CD4-positive, alpha-beta memory T cell (primary cell): ENCODE measurements around the gene MCM9. TPM values are rescaled to one million over a fixed set of nuclear protein-coding genes. Genes with fewer than 3 reads are reported as not detected.

Experiments
- CTCF ChIA-PET: fragments of 350-600 bp; sonication (Branson Sonifier 250); formaldehyde crosslinking; loops from one replicate; lab custom pipeline; 2021; ENCODE audit warnings: inconsistent platforms; ENCODE audit not compliant: partially characterized antibody; lab: Charles Lee
- POLR2A ChIA-PET: fragments of 350-600 bp; sonication (Branson Sonifier 250); formaldehyde crosslinking; loops from one replicate; lab custom pipeline; 2021; ENCODE audit not compliant: partially characterized antibody; lab: Charles Lee
- DNase-seq, 5 donors: peaks; one replicate each; pipeline versions ENCODE4 v3.0.0 to v3.0.0-alpha.2; 2020 to 2022; ENCODE audit warnings: mixed read lengths in 1 of 5
- H3K27ac ChIP-seq: one replicate; pipeline ENCODE4 v1.7.0; 2013; ENCODE audit warnings: low read depth, low read length
- H3K27me3 ChIP-seq: 2 replicates; pipeline ENCODE4 v1.7.0; 2013; ENCODE audit warnings: mild to moderate bottlenecking, low read length, moderate library complexity; ENCODE audit not compliant: insufficient read depth
- H3K36me3 ChIP-seq: 2 replicates; pipeline ENCODE4 v1.7.0; 2013; ENCODE audit warnings: mild to moderate bottlenecking, low read length, moderate library complexity; ENCODE audit not compliant: insufficient read depth
- H3K4me1 ChIP-seq: 2 replicates; pipeline ENCODE4 v1.7.0; 2013; ENCODE audit warnings: mild to moderate bottlenecking, low read length, moderate library complexity; ENCODE audit not compliant: insufficient read depth
- H3K4me3 ChIP-seq, 2 donors: one replicate each; pipeline ENCODE4 v1.7.0; 2013; ENCODE audit warnings: low read length in 2 of 2, mild to moderate bottlenecking in 1 of 2
- H3K9me3 ChIP-seq, 2 donors: one replicate each; pipeline ENCODE4 v1.7.0; 2013; ENCODE audit warnings: low read length in 2 of 2, control low read depth in 1 of 2; ENCODE audit not compliant: control insufficient read depth in 1 of 2
- H3K27ac Mint-ChIP-seq, 7 donors: one replicate each; pipeline ENCODE4 v1.8.0; 2020 to 2021; ENCODE audit warnings: mixed read lengths in 7 of 7, mild to moderate bottlenecking in 6 of 7, inconsistent platforms in 3 of 7, moderate library complexity in 3 of 7
- H3K27me3 Mint-ChIP-seq, 2 donors: one replicate each; pipeline ENCODE4 v1.8.0; 2020 to 2021; ENCODE audit warnings: mixed read lengths in 2 of 2
- H3K36me3 Mint-ChIP-seq, 2 donors: one replicate each; pipeline ENCODE4 v1.8.0; 2020 to 2021; ENCODE audit warnings: mixed read lengths in 2 of 2, inconsistent platforms in 1 of 2, mild to moderate bottlenecking in 1 of 2
- H3K4me1 Mint-ChIP-seq, 4 donors: one replicate each; pipeline ENCODE4 v1.8.0; 2020 to 2021; ENCODE audit warnings: mixed read lengths in 4 of 4, mild to moderate bottlenecking in 1 of 4
- H3K4me3 Mint-ChIP-seq, 8 donors: one replicate each; pipeline ENCODE4 v1.8.0; 2020 to 2021; ENCODE audit warnings: mixed read lengths in 8 of 8, mild to moderate bottlenecking in 7 of 8, moderate library complexity in 6 of 8, inconsistent platforms in 3 of 8
- H3K9me3 Mint-ChIP-seq, 8 donors: one replicate each; pipeline ENCODE4 v1.8.0; 2020 to 2021; ENCODE audit warnings: mixed read lengths in 8 of 8, mild to moderate bottlenecking in 5 of 8, inconsistent platforms in 3 of 8, moderate library complexity in 1 of 8
- intact Hi-C: fragments of 100-400 bp; cut with micrococcal nuclease; formaldehyde crosslinking; loops from one replicate; pipeline ENCODE4 v1.15.1; 2023
- polyA plus RNA-seq, 2 donors: library from polyadenylated mRNA; unstranded; fragments of 300-500 nt; fragmentation: Illumina TruSeq; gene quantifications; one replicate each; pipeline ENCODE4 v1.2.3, GENCODE V29; 2021
- total RNA-seq, 2 experiments: library from RNA; stranded (reverse); gene quantifications; one replicate each; pipeline ENCODE4 v1.2.3, GENCODE V29; 2021

The MCM9 gene
- total and polyA plus RNA-seq, 4 experiments from 2014 or later = 11.2 to 36.6 (median 24.5) TPM

GRCh38 chr6:118867181-118867580 lies 67.8 kb downstream of the MCM9 start:
- no peaks in the 10 kb centered on the region for H3K27me3 Mint-ChIP-seq
- Histone ChIP-seq H3K27me3 (no peaks in the 10 kb centered on the region), H3K27ac (no peak overlapping the region), H3K4me3 (no peak overlapping the region), H3K36me3 (no peaks in the 10 kb centered on the region), H3K4me1 (peaks cover 21% of the 10 kb centered on the region), H3K9me3 (no peaks in the 10 kb centered on the region)
- no peak overlapping the region for H3K4me3 Mint-ChIP-seq
- DNase-seq = no peak
- no peak overlapping the region for H3K27ac Mint-ChIP-seq
- ChIA-PET CTCF (no interaction called here), POLR2A (no interaction called here)
- H3K36me3 Mint-ChIP-seq = peaks cover 21 to 43% of the 10 kb centered on the region in 2 donors
- H3K9me3 Mint-ChIP-seq = peaks cover 0 to 17% (median 8%) of the 10 kb centered on the region in 8 donors
- intact Hi-C loops = no loop called here
- H3K4me1 Mint-ChIP-seq = peaks cover 44 to 66% (median 53%) of the 10 kb centered on the region in 4 donors

DNA sequence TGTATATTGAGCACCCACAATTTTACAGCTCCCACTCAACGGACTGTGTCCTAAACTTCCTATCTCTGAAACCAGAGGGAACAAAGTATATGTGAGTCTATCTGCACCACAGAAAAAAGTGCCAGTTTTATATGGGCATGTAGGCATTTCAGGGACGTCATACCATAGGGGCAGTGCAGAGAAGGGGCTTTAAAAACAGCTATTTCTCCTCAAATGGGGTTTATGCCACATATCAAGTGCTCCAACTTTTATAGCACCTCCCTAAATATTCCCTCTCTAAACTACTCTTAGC lies 69.9 kb downstream of the MCM9 start:
- H3K4me3 ChIP-seq = no peak overlapping the region
- no peaks in the 10 kb centered on the region for H3K36me3 ChIP-seq
- ChIA-PET POLR2A (interaction anchor here (0.6 to 1.7 kb wide), 7 partner anchors 9 to 253 kb away, joined by 3 to 8 read pairs (median 3); partner anchors contain the start of gene ASF1A), CTCF (interaction anchor here (1.3 to 2.1 kb wide), 3 partner anchors 9 to 56 kb away, joined by 3 to 7 read pairs (median 4); no protein-coding TSS in a partner anchor)
- peaks cover 21% of the 10 kb centered on the region for H3K4me1 ChIP-seq
- H3K4me3 Mint-ChIP-seq = peak overlapping the region in 6 of 8 donors; percentile 70 to 82 (median 74)
- H3K9me3 Mint-ChIP-seq = peaks cover 3 to 21% (median 8%) of the 10 kb centered on the region in 8 donors
- no peaks in the 10 kb centered on the region for H3K27me3 ChIP-seq
- peaks cover 18 to 37% of the 10 kb centered on the region in 2 donors for H3K36me3 Mint-ChIP-seq
- no peak for DNase-seq
- H3K4me1 Mint-ChIP-seq = peaks cover 40 to 56% (median 46%) of the 10 kb centered on the region in 4 donors
- peak overlapping the region in 6 of 7 donors; percentile 53 to 83 (median 76) for H3K27ac Mint-ChIP-seq
- H3K27me3 Mint-ChIP-seq = no peaks in the 10 kb centered on the region
- intact Hi-C loops = no loop called here
- H3K9me3 ChIP-seq = no peaks in the 10 kb centered on the region
- H3K27ac ChIP-seq = no peak overlapping the region

DNA sequence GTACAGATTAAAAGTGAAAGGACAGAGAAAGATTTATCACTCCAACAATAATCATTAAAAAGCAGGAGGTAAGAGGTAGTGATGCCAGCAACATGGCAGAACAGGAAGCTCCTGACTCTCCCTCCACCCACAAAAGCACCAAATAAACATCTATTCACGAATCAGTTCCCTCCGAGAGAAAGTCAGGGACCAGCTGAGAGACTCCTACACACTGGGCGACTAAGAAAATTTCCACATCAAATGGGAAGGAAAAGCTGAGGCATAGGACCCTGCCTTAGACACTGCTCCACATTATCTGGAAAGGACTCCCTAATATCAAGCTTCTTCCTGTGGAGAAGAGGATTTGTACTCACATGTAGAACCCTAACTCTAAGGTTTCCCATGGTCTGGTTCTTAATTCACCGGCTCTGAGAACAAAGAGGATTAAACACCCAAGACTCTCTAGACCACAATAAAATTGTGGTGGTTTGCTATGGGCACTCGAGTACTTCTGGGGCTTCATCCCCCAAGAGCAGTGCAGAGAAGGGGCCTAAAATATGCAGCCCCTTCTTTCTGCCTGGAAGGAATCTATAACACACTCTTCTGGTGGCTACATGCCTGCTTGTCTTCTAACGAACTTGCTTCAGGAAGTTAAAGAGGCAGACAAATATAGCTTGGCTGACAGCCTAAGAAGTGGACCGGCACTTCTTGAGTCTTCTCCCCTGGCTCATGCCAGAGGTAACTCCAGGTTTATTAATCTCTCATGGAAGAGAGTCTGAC lies 70.4 kb downstream of the MCM9 start:
- CTCF ChIA-PET = interaction anchor here (0.8 to 2.1 kb wide), 4 partner anchors 10 to 56 kb away, joined by 3 to 7 read pairs (median 4); no protein-coding TSS in a partner anchor
- H3K4me1 Mint-ChIP-seq = peaks cover 40 to 56% (median 47%) of the 10 kb centered on the region in 4 donors
- Histone ChIP-seq H3K27ac (no peak overlapping the region), H3K4me1 (peaks cover 23% of the 10 kb centered on the region), H3K9me3 (no peaks in the 10 kb centered on the region), H3K27me3 (no peaks in the 10 kb centered on the region), H3K4me3 (no peak overlapping the region), H3K36me3 (no peaks in the 10 kb centered on the region)
- POLR2A ChIA-PET = interaction anchor here (0.6 to 1.7 kb wide), 8 partner anchors 10 to 465 kb away, joined by 3 to 8 read pairs (median 3); partner anchors contain the start of gene ASF1A
- peaks cover 0 to 20% (median 7%) of the 10 kb centered on the region in 8 donors for H3K9me3 Mint-ChIP-seq
- no peaks in the 10 kb centered on the region for H3K27me3 Mint-ChIP-seq
- no peak for DNase-seq
- H3K36me3 Mint-ChIP-seq = peaks cover 16 to 35% of the 10 kb centered on the region in 2 donors
- peak overlapping the region in 6 of 7 donors; percentile 53 to 83 (median 76) for H3K27ac Mint-ChIP-seq
- intact Hi-C loops = no loop called here
- H3K4me3 Mint-ChIP-seq = peak overlapping the region; percentile 31 to 82 (median 70)

GRCh38 chr6:118862443-118862842 lies 72.5 kb downstream of the MCM9 start:
- H3K27ac Mint-ChIP-seq = peak overlapping the region in 2 of 7 donors; percentile 6 to 8
- CTCF ChIA-PET = no interaction called here
- Histone ChIP-seq H3K27me3 (no peaks in the 10 kb centered on the region), H3K9me3 (no peaks in the 10 kb centered on the region), H3K27ac (no peak overlapping the region), H3K4me1 (peaks cover 26% of the 10 kb centered on the region), H3K4me3 (no peak overlapping the region), H3K36me3 (no peaks in the 10 kb centered on the region)
- peaks cover 44 to 68% (median 55%) of the 10 kb centered on the region in 4 donors for H3K4me1 Mint-ChIP-seq
- H3K27me3 Mint-ChIP-seq = no peaks in the 10 kb centered on the region
- H3K4me3 Mint-ChIP-seq = peak overlapping the region in 1 of 8 donors; percentile 0
- no peak for DNase-seq
- peaks cover 18 to 29% of the 10 kb centered on the region in 2 donors for H3K36me3 Mint-ChIP-seq
- intact Hi-C loops = no loop called here
- peaks cover 0 to 16% (median 7%) of the 10 kb centered on the region in 8 donors for H3K9me3 Mint-ChIP-seq
- POLR2A ChIA-PET = no interaction called here

- CTCF ChIA-PET = interaction anchor here (0.5 to 0.6 kb wide), 2 partner anchors 22 to 1275 kb away, joined by 3 to 4 read pairs; no protein-coding TSS in a partner anchor
- Mint-ChIP-seq H3K4me3 (no peak overlapping the region), H3K4me1 (peaks cover 38 to 63% (median 51%) of the 10 kb centered on the region in 4 donors), H3K27me3 (no peaks in the 10 kb centered on the region), H3K36me3 (peaks cover 15 to 23% of the 10 kb centered on the region in 2 donors), H3K9me3 (peaks cover 0 to 13% (median 2%) of the 10 kb centered on the region in 8 donors), H3K27ac (no peak overlapping the region)
- Histone ChIP-seq H3K27ac (no peak overlapping the region), H3K36me3 (no peaks in the 10 kb centered on the region), H3K9me3 (no peaks in the 10 kb centered on the region), H3K4me3 (no peak overlapping the region), H3K27me3 (no peaks in the 10 kb centered on the region), H3K4me1 (peaks cover 26% of the 10 kb centered on the region)
- no peak for DNase-seq
- POLR2A ChIA-PET = interaction anchor here (1.0 kb wide), 1 partner anchor 30 kb away, joined by 3 read pairs; no protein-coding TSS in a partner anchor
- intact Hi-C loops = no loop called here
These were observed 74.1 kb downstream of the MCM9 start for GRCh38 chr6:118860880-118861279.

- intact Hi-C loops = no loop called here
- no peaks in the 10 kb centered on the region for H3K9me3 ChIP-seq
- peaks cover 19 to 28% of the 10 kb centered on the region in 2 donors for H3K36me3 Mint-ChIP-seq
- no peaks in the 10 kb centered on the region for H3K27me3 ChIP-seq
- H3K27me3 Mint-ChIP-seq = no peaks in the 10 kb centered on the region
- no peak overlapping the region for H3K27ac Mint-ChIP-seq
- no peak overlapping the region for H3K4me3 ChIP-seq
- peak overlapping the region in 1 of 8 donors; percentile 4 for H3K4me3 Mint-ChIP-seq
- ChIA-PET CTCF (interaction anchor here (0.5 kb wide), 1 partner anchor 23 kb away, joined by 3 read pairs; no protein-coding TSS in a partner anchor), POLR2A (no interaction called here)
- DNase-seq = no peak
- H3K9me3 Mint-ChIP-seq = peaks cover 0 to 15% (median 2%) of the 10 kb centered on the region in 8 donors
- no peak overlapping the region for H3K27ac ChIP-seq
- peaks cover 35 to 58% (median 46%) of the 10 kb centered on the region in 4 donors for H3K4me1 Mint-ChIP-seq
- peaks cover 25% of the 10 kb centered on the region for H3K4me1 ChIP-seq
- H3K36me3 ChIP-seq = no peaks in the 10 kb centered on the region
These were observed 74.6 kb downstream of the MCM9 start for GRCh38 chr6:118860363-118860762.

GRCh38 chr6:118859517-118860064 lies 75.4 kb downstream of the MCM9 start:
- H3K27me3 ChIP-seq = no peaks in the 10 kb centered on the region
- no peak overlapping the region for H3K27ac ChIP-seq
- Mint-ChIP-seq H3K4me1 (peaks cover 30 to 50% (median 39%) of the 10 kb centered on the region in 4 donors), H3K27ac (no peak overlapping the region), H3K9me3 (peaks cover 0 to 15% (median 2%) of the 10 kb centered on the region in 8 donors), H3K27me3 (no peaks in the 10 kb centered on the region), H3K4me3 (peak overlapping the region in 2 of 8 donors; percentile 8 to 66), H3K36me3 (peaks cover 21 to 30% of the 10 kb centered on the region in 2 donors)
- DNase-seq = no peak
- no peaks in the 10 kb centered on the region for H3K9me3 ChIP-seq
- CTCF ChIA-PET = no interaction called here
- peaks cover 18% of the 10 kb centered on the region for H3K4me1 ChIP-seq
- POLR2A ChIA-PET = no interaction called here
- H3K4me3 ChIP-seq = no peak overlapping the region
- H3K36me3 ChIP-seq = no peaks in the 10 kb centered on the region
- intact Hi-C loops = no loop called here
